ENCODE measurements around the gene SETD2.
"Not testable (repeated sequence)": the region's sequence is repeated elsewhere in the genome, so short reads cannot be mapped to it uniquely, and the experiment has no call there.

The SETD2 gene

GRCh38 chr3:47158208-47158607 lies 5.7 kb downstream of the SETD2 start:
- DNase-seq (ENCODE audit: low read depth) = no peak
- no peak overlapping the region for H3K4me3 ChIP-seq (ENCODE audit: low read depth, low read length)

DNA sequence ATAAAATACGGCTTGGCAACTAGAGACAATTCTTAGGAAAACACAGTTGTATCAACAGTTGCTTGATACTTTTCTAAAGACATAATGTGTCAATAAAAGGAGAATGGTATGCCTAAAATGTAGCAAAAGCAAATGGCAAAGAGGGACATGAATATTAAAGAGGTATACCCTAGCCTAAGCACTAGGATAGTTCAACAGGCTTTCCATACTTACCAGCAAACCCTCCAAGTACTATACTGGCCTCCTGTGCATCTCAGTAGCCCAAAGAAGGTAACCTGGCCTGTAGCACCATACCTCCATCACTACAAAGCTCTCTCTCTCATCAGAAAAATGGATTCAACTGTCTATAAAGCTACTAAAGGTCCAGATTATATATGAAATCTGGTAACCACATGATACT lies 7.5 kb downstream of the SETD2 start:
- DNase-seq (ENCODE audit: low read depth) = no peak
- no peak overlapping the region for H3K4me3 ChIP-seq (ENCODE audit: low read depth, low read length)

DNA sequence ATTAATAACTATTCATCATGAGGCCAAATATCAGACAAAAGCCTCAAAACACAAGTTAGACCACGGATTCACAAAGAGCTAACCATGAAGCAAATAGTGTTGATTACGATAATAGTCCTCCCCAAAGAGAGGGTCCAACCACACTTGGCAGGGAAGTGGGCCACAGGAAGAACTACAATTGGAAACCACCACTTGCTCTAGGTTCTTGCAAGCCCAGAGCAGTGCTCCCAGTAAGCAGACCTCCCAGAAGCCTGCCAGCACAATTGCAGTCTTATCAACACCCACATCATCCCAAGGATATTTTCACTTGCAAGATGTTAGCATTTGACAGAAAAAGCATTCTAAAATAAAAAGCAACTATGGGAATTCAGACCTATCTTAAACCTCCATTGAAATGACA lies 11.3 kb downstream of the SETD2 start:
- no peak for DNase-seq (ENCODE audit: low read depth)

GRCh38 chr3:47151836-47152235 lies 12.1 kb downstream of the SETD2 start:
- DNase-seq (ENCODE audit: low read depth) = no peak
- no peak overlapping the region for H3K4me3 ChIP-seq (ENCODE audit: low read depth, low read length)

More for the DNA sequence above, 11.3 kb downstream of the SETD2 start:
- H3K4me3 ChIP-seq (ENCODE audit: low read depth, low read length) = no peak overlapping the region

- no peak overlapping the region for H3K4me3 ChIP-seq (ENCODE audit: low read depth, low read length)
- DNase-seq (ENCODE audit: low read depth) = no peak
Measured at GRCh38 chr3:47149339-47149933, 14.5 kb downstream of the SETD2 start.

DNA sequence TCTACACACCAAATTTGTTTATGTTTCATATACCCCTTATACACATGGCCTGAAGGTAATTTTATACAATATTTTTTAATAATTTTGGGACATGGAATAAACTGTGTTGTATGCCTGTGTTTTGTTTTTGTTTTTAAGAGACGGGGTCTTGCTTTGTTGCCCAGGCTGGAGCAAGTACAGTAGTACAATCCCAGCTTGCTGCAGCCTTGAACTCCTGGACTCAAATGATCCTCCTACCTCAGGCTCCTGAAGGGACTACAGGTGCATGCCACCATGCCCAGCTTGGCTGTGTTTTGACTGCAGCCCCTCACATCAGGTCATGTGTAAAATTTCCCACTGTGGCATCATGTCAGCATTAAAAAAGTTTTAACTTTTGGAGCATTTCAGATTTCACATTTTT lies 18.6 kb downstream of the SETD2 start:
- no peak overlapping the region for H3K4me3 ChIP-seq (ENCODE audit: low read depth, low read length)

GRCh38 chr3:47143068-47143467 lies 20.8 kb downstream of the SETD2 start:
- DNase-seq (ENCODE audit: low read depth) = no peak
- no peak overlapping the region for H3K4me3 ChIP-seq (ENCODE audit: low read depth, low read length)

More for the DNA sequence above, 18.6 kb downstream of the SETD2 start:
- DNase-seq (ENCODE audit: low read depth) = no peak

- not testable (repeated sequence) for DNase-seq (ENCODE audit: low read depth); H3K4me3 ChIP-seq (ENCODE audit: low read depth, low read length)
Measured at GRCh38 chr3:47142536-47142935, 21.4 kb downstream of the SETD2 start.

- DNase-seq (ENCODE audit: low read depth); H3K4me3 ChIP-seq (ENCODE audit: low read depth, low read length): not testable (repeated sequence)
Measured at GRCh38 chr3:47140973-47141461, 22.9 kb downstream of the SETD2 start.

GRCh38 chr3:47140553-47140952 lies 23.4 kb downstream of the SETD2 start:
- H3K4me3 ChIP-seq (ENCODE audit: low read depth, low read length); DNase-seq (ENCODE audit: low read depth): not testable (repeated sequence)

DNA sequence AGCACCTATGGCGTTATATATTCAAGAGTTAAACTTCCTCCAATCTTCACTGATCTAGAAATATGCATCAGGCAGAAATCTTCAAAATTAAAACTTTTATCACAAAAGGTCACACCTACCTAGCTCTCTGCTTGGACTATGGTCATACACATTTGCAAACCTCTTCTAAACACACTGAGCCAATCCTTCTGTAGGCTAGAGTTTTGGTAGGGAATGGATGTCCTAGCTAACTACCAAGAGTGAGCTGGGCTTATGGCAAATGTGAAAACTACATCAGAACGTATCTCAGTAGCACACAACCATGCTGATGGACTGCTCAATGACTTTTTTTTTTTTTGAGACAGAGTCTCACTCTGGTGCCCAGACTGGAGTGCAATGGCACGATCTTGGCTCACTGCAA lies 29.6 kb downstream of the SETD2 start:
- no peak for DNase-seq (ENCODE audit: low read depth)
- H3K4me3 ChIP-seq (ENCODE audit: low read depth, low read length) = no peak overlapping the region

DNA sequence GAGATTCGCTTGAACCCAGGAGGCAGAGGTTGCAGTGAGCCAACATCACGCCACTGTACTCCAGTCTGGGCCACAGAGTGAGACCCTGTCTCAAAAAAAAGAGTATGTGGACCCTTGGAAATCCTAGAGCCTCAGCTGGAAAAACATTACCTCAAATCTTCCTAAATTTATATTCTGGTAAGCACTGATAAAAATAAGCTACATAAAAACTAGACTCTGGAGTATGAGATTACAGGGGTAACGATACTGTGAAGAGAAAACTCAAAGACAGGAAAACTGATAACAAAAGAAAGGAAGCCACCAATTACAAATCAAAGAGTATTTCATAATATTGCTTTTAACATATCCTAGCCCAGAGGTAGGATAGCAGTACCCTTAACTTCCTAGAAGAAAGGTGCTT lies 30.3 kb downstream of the SETD2 start:
- no peak overlapping the region for H3K4me3 ChIP-seq (ENCODE audit: low read depth, low read length)
- DNase-seq (ENCODE audit: low read depth) = no peak

GRCh38 chr3:47130557-47130956 lies 33.4 kb downstream of the SETD2 start:
- no peak for DNase-seq (ENCODE audit: low read depth)
- no peak overlapping the region for H3K4me3 ChIP-seq (ENCODE audit: low read depth, low read length)

- no peak for DNase-seq (ENCODE audit: low read depth)
- no peak overlapping the region for H3K4me3 ChIP-seq (ENCODE audit: low read depth, low read length)
Measured at GRCh38 chr3:47128137-47128536, 35.8 kb downstream of the SETD2 start.

GRCh38 chr3:47123857-47124256 lies 40.1 kb downstream of the SETD2 start:
- DNase-seq (ENCODE audit: low read depth) = no peak
- H3K4me3 ChIP-seq (ENCODE audit: low read depth, low read length) = no peak overlapping the region

- no peak for DNase-seq (ENCODE audit: low read depth)
Measured at GRCh38 chr3:47121409-47121808, 42.5 kb downstream of the SETD2 start.

DNA sequence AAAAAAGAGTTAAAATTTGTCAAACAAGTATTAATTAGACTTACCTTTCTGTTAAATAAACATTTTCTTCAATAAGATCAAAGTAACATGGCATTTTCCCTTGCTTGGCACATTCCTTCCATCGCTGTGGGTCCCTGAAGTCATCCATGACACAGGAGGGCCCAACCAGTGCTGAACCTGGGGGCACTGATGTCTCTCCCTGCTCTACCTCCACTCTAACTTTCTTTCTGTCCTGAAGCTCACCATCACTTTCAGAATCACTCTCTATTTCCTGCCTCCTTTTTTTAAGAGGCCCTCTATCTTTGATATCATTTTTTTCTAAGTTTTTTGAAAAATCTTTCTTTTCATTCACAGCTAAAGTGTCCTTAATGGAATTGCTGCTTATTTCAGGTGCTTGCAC lies 43.8 kb downstream of the SETD2 start:
- no peak for DNase-seq (ENCODE audit: low read depth)
- no peak overlapping the region for H3K4me3 ChIP-seq (ENCODE audit: low read depth, low read length)

More at GRCh38 chr3:47121409-47121808, 42.5 kb downstream of the SETD2 start:
- no peak overlapping the region for H3K4me3 ChIP-seq (ENCODE audit: low read depth, low read length)

- not testable (repeated sequence) for H3K4me3 ChIP-seq (ENCODE audit: low read depth, low read length); DNase-seq (ENCODE audit: low read depth)
Measured at GRCh38 chr3:47119387-47119786, 44.5 kb downstream of the SETD2 start.

DNA sequence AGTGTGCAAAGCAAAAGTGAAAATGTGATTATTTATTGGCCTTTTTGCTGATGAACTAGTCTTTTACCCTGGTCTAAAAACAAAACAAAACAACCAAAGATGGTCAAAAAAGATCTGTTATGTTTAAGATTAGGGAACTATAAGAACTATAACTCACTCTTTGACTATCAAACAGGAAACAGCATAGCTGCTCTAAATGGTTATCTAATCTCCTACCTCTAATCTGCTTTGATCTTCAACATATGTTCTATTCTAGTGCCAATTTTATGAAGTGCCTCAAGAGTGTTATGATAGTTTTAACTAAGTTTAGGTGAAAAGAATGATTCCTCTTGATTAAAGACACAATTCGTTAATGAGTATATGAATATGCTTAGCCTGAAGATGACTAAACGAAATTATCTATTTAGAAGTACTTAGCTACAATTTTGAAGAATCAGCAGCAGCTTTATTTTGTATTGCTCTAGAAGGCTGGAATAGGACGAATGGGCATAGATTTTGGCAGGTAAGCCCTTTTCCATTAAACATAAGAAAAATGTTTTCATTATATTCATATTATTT lies 46.0 kb downstream of the SETD2 start:
- no peak overlapping the region for H3K4me3 ChIP-seq (ENCODE audit: low read depth, low read length)
- DNase-seq (ENCODE audit: low read depth) = no peak

- not testable (repeated sequence) for H3K4me3 ChIP-seq (ENCODE audit: low read depth, low read length); DNase-seq (ENCODE audit: low read depth)
Measured at GRCh38 chr3:47115524-47115923, 48.4 kb downstream of the SETD2 start.

DNA sequence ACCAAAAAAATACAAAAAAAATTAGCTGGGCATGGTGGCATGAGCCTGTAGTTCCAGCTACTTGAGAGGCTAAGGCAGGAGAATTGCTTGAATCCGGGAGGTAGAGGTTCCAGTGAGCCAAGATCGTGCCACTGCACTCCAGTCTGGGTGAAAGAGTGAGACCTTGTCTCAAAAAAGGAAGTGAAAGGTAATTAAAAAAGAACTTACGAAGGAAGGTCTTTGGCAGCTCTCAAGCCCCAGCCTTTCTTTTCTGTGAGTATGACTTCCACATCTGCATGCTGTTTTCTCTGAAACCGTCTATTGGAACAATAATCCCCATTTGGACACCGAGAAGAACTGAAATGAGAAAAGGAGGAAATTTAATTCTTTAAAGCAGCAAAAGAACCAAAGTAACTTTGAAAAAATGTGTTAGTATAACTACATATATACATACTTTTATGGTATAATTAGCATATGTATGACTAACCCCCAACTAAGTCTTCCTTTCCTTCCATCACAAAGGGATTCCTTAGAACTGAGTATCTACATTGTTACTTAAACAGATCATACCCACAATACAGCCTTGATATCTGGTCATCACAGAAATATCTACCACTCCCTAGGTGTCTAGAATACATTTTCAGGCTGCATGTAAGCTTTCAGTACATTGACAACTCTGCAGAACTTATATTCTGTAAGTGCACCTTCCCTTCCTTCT lies 50.1 kb downstream of the SETD2 start:
- peak; percentile 33 for DNase-seq (ENCODE audit: low read depth)
- no peak overlapping the region for H3K4me3 ChIP-seq (ENCODE audit: low read depth, low read length)
